Right renal pelvis (tissue), 4 donors: ENCODE data around the gene RAB3GAP1. TPM values are rescaled to one million over a fixed set of nuclear protein-coding genes. Genes with fewer than 3 reads are reported as not detected.
"Not testable (repeated sequence)": the region's sequence is repeated elsewhere in the genome, so short reads cannot be mapped to it uniquely, and the experiment has no call there.

Experiments
- DNase-seq, 4 donors: peaks; one replicate each; pipeline ENCODE4 v3.0.0-alpha.2; 2013; ENCODE audit warnings: low read depth in 4 of 4, low spot score in 3 of 4, missing footprints in 1 of 4
- polyA plus RNA-seq, 4 donors: library from polyadenylated mRNA; unstranded; fragments of 120-200 nt; gene quantifications; one replicate each; pipeline ENCODE4 v1.2.1, GENCODE V29; 2013; ENCODE audit not compliant: insufficient read length in 4 of 4

Gene RAB3GAP1
- polyA plus RNA-seq, 4 donors = 51.4 to 60.4 (median 54.8) TPM

- no peak for DNase-seq
Measured at GRCh38 chr2:135052997-135053474, 944 bp downstream of the RAB3GAP1 start.

GRCh38 chr2:135055182-135055786 lies 3.2 kb downstream of the RAB3GAP1 start:
- DNase-seq = no peak

GRCh38 chr2:135056790-135057189 lies 4.7 kb downstream of the RAB3GAP1 start:
- no peak for DNase-seq

- no peak for DNase-seq
Measured at GRCh38 chr2:135059577-135059976, 7.5 kb downstream of the RAB3GAP1 start.

- DNase-seq = no peak
Measured at GRCh38 chr2:135063210-135063609, 11.1 kb downstream of the RAB3GAP1 start.

GRCh38 chr2:135064149-135064548 lies 12.1 kb downstream of the RAB3GAP1 start:
- no peak for DNase-seq

- no peak for DNase-seq
Measured at GRCh38 chr2:135066710-135067109, 14.6 kb downstream of the RAB3GAP1 start.

- DNase-seq = no peak
Measured at GRCh38 chr2:135072125-135072997, 20.3 kb downstream of the RAB3GAP1 start.

- DNase-seq = no peak
Measured at GRCh38 chr2:135074216-135074615, 22.1 kb downstream of the RAB3GAP1 start.

- DNase-seq = no peak
Measured at GRCh38 chr2:135076556-135076955, 24.5 kb downstream of the RAB3GAP1 start.

- no peak for DNase-seq
Measured at GRCh38 chr2:135078417-135078816, 26.3 kb downstream of the RAB3GAP1 start.

GRCh38 chr2:135086222-135086621 lies 34.1 kb downstream of the RAB3GAP1 start:
- no peak for DNase-seq

GRCh38 chr2:135089597-135089996 lies 37.5 kb downstream of the RAB3GAP1 start:
- DNase-seq = not testable (repeated sequence)

GRCh38 chr2:135091681-135092080 lies 39.6 kb downstream of the RAB3GAP1 start:
- DNase-seq = no peak

- no peak for DNase-seq
Measured at GRCh38 chr2:135093193-135093592, 41.1 kb downstream of the RAB3GAP1 start.

- no peak for DNase-seq
Measured at GRCh38 chr2:135093670-135094330, 41.7 kb downstream of the RAB3GAP1 start.

- no peak for DNase-seq
Measured at GRCh38 chr2:135094508-135094907, 42.4 kb downstream of the RAB3GAP1 start.

- DNase-seq = no peak
Measured at GRCh38 chr2:135095591-135095990, 43.5 kb downstream of the RAB3GAP1 start.

- DNase-seq = no peak
Measured at GRCh38 chr2:135096665-135097446, 44.8 kb downstream of the RAB3GAP1 start.

GRCh38 chr2:135097532-135098231 lies 45.6 kb downstream of the RAB3GAP1 start:
- no peak for DNase-seq
